ENCODE data around the gene CUL2. TPM values are rescaled to one million over a fixed set of nuclear protein-coding genes. Genes with fewer than 3 reads are reported as not detected.

CUL2 gene
- total and polyA plus RNA-seq, 10 donors: 7.8 to 37.5 (median 20.5) TPM

GRCh38 chr10:35074266-35074665, 15.9 kb downstream of the CUL2 start:
- TF ChIP-seq CTCF (IDR thresholded peaks at IDR 0.05 in 8 of 11, conservative IDR thresholded peaks at IDR 0.05 in 3 of 11) (no peak), POLR2AphosphoS5 (IDR thresholded peaks at IDR 0.05) (no peak), POLR2A (IDR thresholded peaks at IDR 0.05) (no peak)
- no peaks in the 10 kb centered on the region for H3K27me3 ChIP-seq (replicated peaks in 1 of 7)
- DNase-seq: no peak
- H3K27ac ChIP-seq: no peak overlapping the region
- WGBS, 5 donors: 87 to 93% (median 92%) methylated on average over 4 of the region's 4 CpGs
- intact Hi-C loops (cut with DNase I; ENCODE audit: low total_unique reads): no loop called here
- no peaks in the 10 kb centered on the region for H3K9me3 ChIP-seq
- H3K4me1 ChIP-seq: no peaks in the 10 kb centered on the region
- no peak overlapping the region for H3K4me3 ChIP-seq
- H3K36me3 ChIP-seq: peaks cover 4 to 48% (median 16%) of the 10 kb centered on the region in 6 donors

GRCh38 chr10:35070521-35070920, 19.6 kb downstream of the CUL2 start:
- Histone ChIP-seq H3K36me3 (peaks cover 4 to 57% (median 25%) of the 10 kb centered on the region in 6 donors), H3K9me3 (no peaks in the 10 kb centered on the region), H3K27ac (no peak overlapping the region), H3K4me1 (no peaks in the 10 kb centered on the region), H3K4me3 (no peak overlapping the region), H3K27me3 (replicated peaks in 1 of 7) (no peaks in the 10 kb centered on the region)
- no peak for DNase-seq
- TF ChIP-seq POLR2A (IDR thresholded peaks at IDR 0.05): no peak
- no peak for TF ChIP-seq POLR2AphosphoS5 (IDR thresholded peaks at IDR 0.05)
- TF ChIP-seq CTCF (IDR thresholded peaks at IDR 0.05 in 8 of 11, conservative IDR thresholded peaks at IDR 0.05 in 3 of 11): no peak
- 91 to 96% (median 93%) methylated on average over 3 of the region's 3 CpGs for whole genome bisulfite sequencing, 5 donors
- intact Hi-C loops (cut with DNase I; ENCODE audit: low total_unique reads): no loop called here

GRCh38 chr10:35063837-35064454, 26.2 kb downstream of the CUL2 start:
- WGBS, 5 donors: 85 to 98% (median 94%) methylated on average over 3 of the region's 3 CpGs
- intact Hi-C loops (cut with DNase I; ENCODE audit: low total_unique reads): no loop called here
- peaks cover 0 to 13% (median 3%) of the 10 kb centered on the region in 6 donors for H3K4me1 ChIP-seq
- no peak overlapping the region for H3K4me3 ChIP-seq
- no peak for DNase-seq
- no peaks in the 10 kb centered on the region for H3K9me3 ChIP-seq
- no peak overlapping the region for H3K27ac ChIP-seq
- H3K27me3 ChIP-seq (replicated peaks in 1 of 7): no peaks in the 10 kb centered on the region
- peaks cover 0 to 99% (median 57%) of the 10 kb centered on the region in 6 donors for H3K36me3 ChIP-seq
- no peak for TF ChIP-seq POLR2AphosphoS5 (IDR thresholded peaks at IDR 0.05)
- TF ChIP-seq CTCF (IDR thresholded peaks at IDR 0.05 in 8 of 11, conservative IDR thresholded peaks at IDR 0.05 in 3 of 11): no peak
- no peak for TF ChIP-seq POLR2A (IDR thresholded peaks at IDR 0.05)

GRCh38 chr10:35059481-35059880, 30.7 kb downstream of the CUL2 start:
- intact Hi-C loops (cut with DNase I; ENCODE audit: low total_unique reads): no loop called here
- H3K36me3 ChIP-seq: peaks cover 0 to 98% (median 41%) of the 10 kb centered on the region in 6 donors

More at GRCh38 chr10:35059481-35059880, 30.7 kb downstream of the CUL2 start:
- Histone ChIP-seq H3K4me1 (peaks cover 0 to 43% (median 16%) of the 10 kb centered on the region in 6 donors), H3K4me3 (no peak overlapping the region), H3K27ac (no peak overlapping the region), H3K27me3 (replicated peaks in 1 of 7) (no peaks in the 10 kb centered on the region), H3K9me3 (no peaks in the 10 kb centered on the region)
- TF ChIP-seq CTCF (IDR thresholded peaks at IDR 0.05 in 8 of 11, conservative IDR thresholded peaks at IDR 0.05 in 3 of 11) (no peak), POLR2A (IDR thresholded peaks at IDR 0.05) (no peak), POLR2AphosphoS5 (IDR thresholded peaks at IDR 0.05) (no peak)
- no peak for DNase-seq

Data from spleen (tissue), 11 donors.